ENCODE measurements around the gene SEMA3F. TPM values are rescaled to one million over a fixed set of nuclear protein-coding genes. Genes with fewer than 3 reads are reported as not detected.

SEMA3F gene
- total RNA-seq, 2 experiments from 2014 or later, result 0.34 to 0.43 TPM

GRCh38 chr3:50119786-50120185 lies 35.3 kb upstream of the SEMA3F start:
- ChIA-PET CTCF (interaction anchor here (0.8 to 6.4 kb wide), 10 partner anchors 8 to 105 kb away, joined by 3 to 30 read pairs (median 5); partner anchors contain the start of genes GNAT1 and RBM5), POLR2A (interaction anchor here (0.8 to 1.6 kb wide), 7 partner anchors 10 to 101 kb away, joined by 3 to 6 read pairs (median 3); no protein-coding TSS in a partner anchor)
- DNase-seq, result no peak
- intact Hi-C loops (cut with micrococcal nuclease), result no loop called here
- no peak for ATAC-seq
- H3K27ac Mint-ChIP-seq, result no peak overlapping the region
- TF ChIP-seq CTCF (IDR thresholded peaks at IDR 0.05), result no peak
- H3K9me3 Mint-ChIP-seq, result no peaks in the 10 kb centered on the region
- H3K4me1 Mint-ChIP-seq (ENCODE audit: low read depth), result no peaks in the 10 kb centered on the region
- H3K4me3 Mint-ChIP-seq, result no peak overlapping the region
- no peaks in the 10 kb centered on the region for H3K27me3 Mint-ChIP-seq
- H3K36me3 Mint-ChIP-seq (ENCODE audit: low read depth), result peaks cover 35% of the 10 kb centered on the region

- Mint-ChIP-seq H3K4me1 (ENCODE audit: low read depth) (no peaks in the 10 kb centered on the region), H3K36me3 (ENCODE audit: low read depth) (peaks cover 30% of the 10 kb centered on the region), H3K27ac (no peak overlapping the region), H3K4me3 (no peak overlapping the region), H3K27me3 (no peaks in the 10 kb centered on the region), H3K9me3 (no peaks in the 10 kb centered on the region)
- CTCF ChIA-PET, result interaction anchor here (0.7 to 6.4 kb wide), 26 partner anchors 9 to 236 kb away, joined by 3 to 30 read pairs (median 4); partner anchors contain the start of genes GNAT1 and RBM5
- TF ChIP-seq CTCF (IDR thresholded peaks at IDR 0.05), result no peak
- intact Hi-C loops (cut with micrococcal nuclease), result loop anchor here (1.0 kb wide), 1 partner anchor 69 kb away; no protein-coding TSS in a partner anchor
- ATAC-seq, result no peak
- DNase-seq, result no peak
- POLR2A ChIA-PET, result interaction anchor here (0.9 to 1.8 kb wide), 8 partner anchors 11 to 106 kb away, joined by 3 to 5 read pairs (median 3); no protein-coding TSS in a partner anchor
These were observed 34.6 kb upstream of the SEMA3F start for GRCh38 chr3:50120364-50121071.

DNA sequence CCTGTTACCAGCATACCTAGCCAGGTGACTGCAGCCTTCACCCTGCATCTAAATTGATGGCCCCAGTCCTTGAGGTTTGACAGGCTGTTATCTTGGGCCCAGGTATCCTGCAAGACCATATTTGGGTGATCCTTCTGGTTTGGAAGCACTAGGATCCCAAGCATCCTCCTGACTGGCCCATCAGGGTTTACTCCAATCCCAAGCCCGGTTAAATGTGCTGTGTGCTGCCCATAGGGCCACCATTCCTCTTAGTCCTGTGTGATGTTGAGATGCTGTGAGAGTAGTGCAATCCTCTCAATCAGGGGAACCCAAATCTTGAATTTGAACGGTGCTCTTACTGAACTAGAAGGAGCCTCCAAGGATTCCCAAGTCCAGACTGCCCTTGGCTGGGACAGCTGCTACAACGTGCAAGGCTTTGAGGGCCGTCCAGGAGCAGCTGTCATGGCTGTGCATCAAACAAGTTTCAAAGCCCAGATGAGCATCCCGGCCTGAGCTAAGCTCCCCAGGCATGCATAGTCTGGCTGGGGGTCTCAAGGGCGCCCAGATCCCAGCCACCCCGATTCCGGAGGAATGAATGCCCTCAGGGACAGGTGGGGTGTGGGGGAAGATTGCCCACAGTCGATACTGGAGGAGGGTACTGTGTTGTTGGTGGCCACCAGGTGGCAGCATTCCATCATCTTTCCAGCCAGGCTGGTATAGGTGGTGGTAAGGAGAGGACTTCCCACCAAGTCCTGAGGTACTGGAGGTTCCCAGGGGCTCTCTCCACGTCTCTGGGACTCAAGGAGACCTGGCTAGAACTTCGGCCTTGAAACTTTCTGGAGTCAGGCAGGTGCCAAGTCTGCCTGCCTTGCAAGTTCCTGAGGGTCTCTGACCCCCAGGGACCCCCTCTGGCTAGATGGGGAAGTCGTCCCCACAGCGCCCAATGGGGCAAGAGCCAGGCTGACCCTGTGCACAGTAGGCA lies 33.8 kb upstream of the SEMA3F start:
- peaks cover 22% of the 10 kb centered on the region for H3K36me3 Mint-ChIP-seq (ENCODE audit: low read depth)
- H3K27me3 Mint-ChIP-seq, result no peaks in the 10 kb centered on the region
- TF ChIP-seq CTCF (IDR thresholded peaks at IDR 0.05), result peak; percentile 92
- intact Hi-C loops (cut with micrococcal nuclease), result loop anchor here (1.0 kb wide), 1 partner anchor 68 kb away; no protein-coding TSS in a partner anchor
- no peaks in the 10 kb centered on the region for H3K9me3 Mint-ChIP-seq
- CTCF ChIA-PET, result interaction anchor here (0.9 to 6.4 kb wide), 28 partner anchors 8 to 237 kb away, joined by 3 to 30 read pairs (median 5); partner anchors contain the start of genes GNAT1 and RBM5
- no peak overlapping the region for H3K27ac Mint-ChIP-seq
- DNase-seq (peak; percentile 84), ATAC-seq (peak; percentile 90)
- no peak overlapping the region for H3K4me3 Mint-ChIP-seq
- H3K4me1 Mint-ChIP-seq (ENCODE audit: low read depth), result no peaks in the 10 kb centered on the region
- POLR2A ChIA-PET, result interaction anchor here (0.8 to 1.8 kb wide), 9 partner anchors 12 to 106 kb away, joined by 3 to 5 read pairs (median 3); no protein-coding TSS in a partner anchor

GRCh38 chr3:50122071-50122470 lies 33.1 kb upstream of the SEMA3F start:
- Mint-ChIP-seq H3K36me3 (ENCODE audit: low read depth) (peaks cover 15% of the 10 kb centered on the region), H3K4me3 (no peak overlapping the region), H3K4me1 (ENCODE audit: low read depth) (no peaks in the 10 kb centered on the region), H3K27ac (no peak overlapping the region), H3K9me3 (no peaks in the 10 kb centered on the region), H3K27me3 (no peaks in the 10 kb centered on the region)
- ATAC-seq (peak; percentile 10), DNase-seq (no peak)
- TF ChIP-seq CTCF (IDR thresholded peaks at IDR 0.05), result no peak
- POLR2A ChIA-PET, result interaction anchor here (0.7 to 1.5 kb wide), 8 partner anchors 16 to 193 kb away, joined by 3 to 4 read pairs (median 3); no protein-coding TSS in a partner anchor
- CTCF ChIA-PET, result interaction anchor here (0.7 to 6.4 kb wide), 15 partner anchors 8 to 125 kb away, joined by 3 to 30 read pairs (median 5); partner anchors contain the start of genes GNAT1 and RBM5
- intact Hi-C loops (cut with micrococcal nuclease), result no loop called here

All from activated CD8-positive, alpha-beta T cell treated with anti-CD3 and anti-CD28 coated beads for 36 hours (primary cell).